Measurements from ENCODE around the gene CPD. TPM values are rescaled to one million over a fixed set of nuclear protein-coding genes. Genes with fewer than 3 reads are reported as not detected.

Gene CPD
- total RNA-seq, 6 donors from 2014 or later = 49.4 to 132 (median 104) TPM

- H3K27ac ChIP-seq = peak overlapping the region in 3 of 4 donors; percentile 24 to 72 (median 68)
- peak; percentile 51 to 55 for ATAC-seq (ENCODE audit: low FRiP score in 2 of 2)
- 45 to 79% methylated on average over 1 to 2 of the region's 2 CpGs for WGBS, 2 donors
Measured at GRCh38 chr17:30352240-30352814, 26.4 kb upstream of the CPD start.

GRCh38 chr17:30354701-30355100, 24.0 kb upstream of the CPD start:
- H3K27ac ChIP-seq = peak overlapping the region in 1 of 4 donors; percentile 2
- no peaks in the 10 kb centered on the region for H3K36me3 ChIP-seq
- H3K4me3 ChIP-seq = no peak overlapping the region
- DNase-seq = no peak
- H3K4me1 ChIP-seq = no peaks in the 10 kb centered on the region
- TF ChIP-seq POLR2A (IDR thresholded peaks at IDR 0.05) (no peak), EP300 (IDR thresholded peaks at IDR 0.05) (no peak), POLR2AphosphoS5 (IDR thresholded peaks at IDR 0.05) (no peak), CTCF (IDR thresholded peaks at IDR 0.05) (no peak)
- no peak for ATAC-seq (ENCODE audit: low FRiP score in 2 of 2)
- no peaks in the 10 kb centered on the region for H3K27me3 ChIP-seq
- H3K9me3 ChIP-seq = no peaks in the 10 kb centered on the region

More at GRCh38 chr17:30352240-30352814, 26.4 kb upstream of the CPD start:
- no peaks in the 10 kb centered on the region for H3K27me3 ChIP-seq
- H3K4me1 ChIP-seq = no peaks in the 10 kb centered on the region
- no peak overlapping the region for H3K4me3 ChIP-seq
- no peaks in the 10 kb centered on the region for H3K9me3 ChIP-seq
- TF ChIP-seq POLR2A (IDR thresholded peaks at IDR 0.05) = no peak
- TF ChIP-seq CTCF (IDR thresholded peaks at IDR 0.05) = no peak
- TF ChIP-seq POLR2AphosphoS5 (IDR thresholded peaks at IDR 0.05) = no peak
- no peak for TF ChIP-seq EP300 (IDR thresholded peaks at IDR 0.05)
- DNase-seq = peak in 1 of 2 donors; percentile 41
- H3K36me3 ChIP-seq = no peaks in the 10 kb centered on the region

- Histone ChIP-seq H3K27ac (no peak overlapping the region), H3K36me3 (no peaks in the 10 kb centered on the region), H3K9me3 (peaks cover 0 to 9% (median 2%) of the 10 kb centered on the region in 4 donors), H3K4me1 (no peaks in the 10 kb centered on the region), H3K4me3 (no peak overlapping the region), H3K27me3 (no peaks in the 10 kb centered on the region)
- TF ChIP-seq POLR2A (IDR thresholded peaks at IDR 0.05) (no peak), POLR2AphosphoS5 (IDR thresholded peaks at IDR 0.05) (no peak), CTCF (IDR thresholded peaks at IDR 0.05) (no peak), EP300 (IDR thresholded peaks at IDR 0.05) (no peak)
- no peak for ATAC-seq (ENCODE audit: low FRiP score in 2 of 2)
- DNase-seq = no peak
Measured at GRCh38 chr17:30357476-30357875, 21.3 kb upstream of the CPD start.

- no peaks in the 10 kb centered on the region for H3K27me3 ChIP-seq
Measured at GRCh38 chr17:30358055-30358760, 20.5 kb upstream of the CPD start.

More at GRCh38 chr17:30358055-30358760, 20.5 kb upstream of the CPD start:
- DNase-seq = no peak
- 67 to 70% methylated on average over 5 of the region's 5 CpGs for WGBS, 2 donors
- TF ChIP-seq EP300 (IDR thresholded peaks at IDR 0.05) (no peak), CTCF (IDR thresholded peaks at IDR 0.05) (no peak), POLR2A (IDR thresholded peaks at IDR 0.05) (no peak), POLR2AphosphoS5 (IDR thresholded peaks at IDR 0.05) (no peak)
- Histone ChIP-seq H3K9me3 (peaks cover 0 to 9% (median 2%) of the 10 kb centered on the region in 4 donors), H3K36me3 (no peaks in the 10 kb centered on the region), H3K4me3 (no peak overlapping the region), H3K27ac (no peak overlapping the region), H3K4me1 (peaks cover 0 to 2% (median under 1%) of the 10 kb centered on the region in 4 donors)
- no peak for ATAC-seq (ENCODE audit: low FRiP score in 2 of 2)
